ENCODE results near the gene SCN4B. TPM values are rescaled to one million over a fixed set of nuclear protein-coding genes. Genes with fewer than 3 reads are reported as not detected.

SCN4B gene
- total and polyA plus RNA-seq, 8 donors: 0.61 to 2.9 (median 1.0) TPM

- H3K4me3 ChIP-seq: no peak overlapping the region
- H3K36me3 ChIP-seq: no peaks in the 10 kb centered on the region
- WGBS, 2 donors: 4 to 5% methylated on average over 21 of the region's 21 CpGs
- intact Hi-C loops (cut with DNase I): no loop called here
- no peak for TF ChIP-seq CTCF (IDR thresholded peaks at IDR 0.05)
- DNase-seq: peak in 1 of 6 donors; percentile 41
- H3K9me3 ChIP-seq: no peaks in the 10 kb centered on the region
- H3K27ac ChIP-seq: no peak overlapping the region
- peak in 2 of 4 donors; percentile 23 to 43 for ATAC-seq
- H3K4me1 ChIP-seq: peaks cover 0 to 6% (median 5%) of the 10 kb centered on the region in 3 donors
- no peaks in the 10 kb centered on the region for H3K27me3 ChIP-seq
- FAIRE-seq: no peak
Measured at GRCh38 chr11:118156531-118157185, 4.0 kb upstream of the SCN4B start.

GRCh38 chr11:118155776-118156530 is 3.3 kb upstream of the SCN4B start:
- no peak for DNase-seq

GRCh38 chr11:118154641-118155040 is 2.0 kb upstream of the SCN4B start:
- WGBS, 2 donors: 89 to 100% methylated on average over 1 of the region's 1 CpG
- FAIRE-seq: no peak
- no peaks in the 10 kb centered on the region for H3K9me3 ChIP-seq
- H3K4me1 ChIP-seq: peaks cover 0 to 6% (median 5%) of the 10 kb centered on the region in 3 donors
- intact Hi-C loops (cut with DNase I): no loop called here
- no peak for ATAC-seq
- no peaks in the 10 kb centered on the region for H3K36me3 ChIP-seq
- H3K27ac ChIP-seq: no peak overlapping the region
- no peaks in the 10 kb centered on the region for H3K27me3 ChIP-seq
- no peak for DNase-seq
- H3K4me3 ChIP-seq: no peak overlapping the region
- TF ChIP-seq CTCF (IDR thresholded peaks at IDR 0.05): no peak

More at GRCh38 chr11:118155776-118156530, 3.3 kb upstream of the SCN4B start:
- ATAC-seq: no peak
- TF ChIP-seq CTCF (IDR thresholded peaks at IDR 0.05): no peak
- Histone ChIP-seq H3K4me1 (peaks cover 0 to 6% (median 5%) of the 10 kb centered on the region in 3 donors), H3K27ac (no peak overlapping the region), H3K27me3 (no peaks in the 10 kb centered on the region), H3K4me3 (no peak overlapping the region), H3K9me3 (no peaks in the 10 kb centered on the region), H3K36me3 (no peaks in the 10 kb centered on the region)
- intact Hi-C loops (cut with DNase I): no loop called here
- FAIRE-seq: no peak
- WGBS, 2 donors: 59 to 64% methylated on average over 10 to 11 of the region's 11 CpGs

- Histone ChIP-seq H3K4me3 (no peak overlapping the region), H3K36me3 (no peaks in the 10 kb centered on the region), H3K27ac (no peak overlapping the region), H3K4me1 (peaks cover 0 to 6% (median 5%) of the 10 kb centered on the region in 3 donors), H3K27me3 (no peaks in the 10 kb centered on the region), H3K9me3 (no peaks in the 10 kb centered on the region)
- FAIRE-seq (no peak), DNase-seq (no peak), ATAC-seq (no peak)
- intact Hi-C loops (cut with DNase I): no loop called here
- no peak for TF ChIP-seq CTCF (IDR thresholded peaks at IDR 0.05)
- WGBS, 2 donors: 83 to 85% methylated on average over 11 of the region's 11 CpGs
Measured at GRCh38 chr11:118153976-118154375, 1.4 kb upstream of the SCN4B start.

- DNase-seq (no peak), FAIRE-seq (no peak), ATAC-seq (no peak)
- intact Hi-C loops (cut with DNase I): no loop called here
- Histone ChIP-seq H3K27ac (no peak overlapping the region), H3K27me3 (no peaks in the 10 kb centered on the region), H3K36me3 (no peaks in the 10 kb centered on the region), H3K4me3 (peak overlapping the region in 1 of 4 donors; percentile 57), H3K4me1 (peaks cover 0 to 6% (median 5%) of the 10 kb centered on the region in 3 donors), H3K9me3 (no peaks in the 10 kb centered on the region)
- 43 to 46% methylated on average over 16 of the region's 16 CpGs for WGBS, 2 donors
- TF ChIP-seq CTCF (IDR thresholded peaks at IDR 0.05): no peak
Measured at GRCh38 chr11:118153516-118153915, 893 bp upstream of the SCN4B start.
